Stomach (tissue), 9 donors: ENCODE measurements around the gene MLH3. TPM values are rescaled to one million over a fixed set of nuclear protein-coding genes. Genes with fewer than 3 reads are reported as not detected.
"Not testable (repeated sequence)": the region's sequence is repeated elsewhere in the genome, so short reads cannot be mapped to it uniquely, and the experiment has no call there.

Source experiments
- DNase-seq, 2 donors: peaks; one replicate each; pipeline versions ENCODE4 v3.0.0 to v3.0.0-alpha.2; 2013 to 2019
- H3K27ac ChIP-seq, 5 donors: fragments of 200-600 bp in 4 of 5; sonication (generic) in 4 of 5; one replicate each; pipeline ENCODE4 v1.5.1; 2013 to 2019; ENCODE audit warnings: mild to moderate bottlenecking in 1 of 5, moderate library complexity in 1 of 5
- H3K27me3 ChIP-seq, 3 donors: fragments of 200-600 bp; sonication (generic); one replicate each; pipeline ENCODE4 v1.5.1; 2017 to 2019; ENCODE audit warnings: mixed run types in 1 of 3
- H3K36me3 ChIP-seq, 4 donors: fragments of 200-600 bp; sonication (generic); 1 replicate in 3 of 4; 2 replicates in 1 of 4; pipeline ENCODE4 v1.5.1; 2016 to 2019
- H3K4me1 ChIP-seq, 4 donors: fragments of 200-600 bp; sonication (generic); one replicate each; pipeline ENCODE4 v1.5.1; 2016 to 2019
- H3K4me3 ChIP-seq, 4 donors: fragments of 200-600 bp; sonication (generic) in 3 of 4; one replicate each; pipeline ENCODE4 v1.5.1; 2016 to 2019; ENCODE audit warnings: mild to moderate bottlenecking in 1 of 4
- H3K9me3 ChIP-seq, 4 donors: fragments of 200-600 bp; sonication (generic); one replicate each; pipeline ENCODE4 v1.5.1; 2016 to 2019
- EP300 ChIP-seq: sonication (generic); formaldehyde crosslinking; IDR thresholded peaks from one replicate; pipeline ENCODE4 v1.6.1; 2017; ENCODE audit warnings: antibody characterized with exemption
- POLR2A ChIP-seq, 4 donors: fragments of 450-650 bp; IDR thresholded peaks; one replicate each; pipeline ENCODE4 v1.6.1; 2016; ENCODE audit warnings: antibody characterized with exemption in 4 of 4, control low read depth in 2 of 4, mild to moderate bottlenecking in 1 of 4, moderate library complexity in 1 of 4
- POLR2AphosphoS5 ChIP-seq, 3 donors: sonication (generic); formaldehyde crosslinking; IDR thresholded peaks; one replicate each; pipeline ENCODE4 v1.6.1; 2016; ENCODE audit warnings: antibody characterized with exemption in 3 of 3
- WGBS, 5 donors: extraction: QIAGEN DNeasy Blood & Tissue Kit in 3 of 5; methylation state at CpG; one replicate each; pipeline versions ENCODE4 v1.1.5 to v1.1.7; 2013 to 2018; 5-methylcytosine and 5-hydroxymethylcytosine counted together
- intact Hi-C: fragments of 100-400 bp; cut with DNase I; formaldehyde crosslinking; loops from one replicate; pipeline ENCODE4 v1.15.1; 2023; ENCODE audit warnings: low total_unique reads
- polyA plus RNA-seq, 3 donors: library from polyadenylated mRNA; stranded (reverse); fragments of 200-250 nt; gene quantifications; one replicate each; pipeline ENCODE4 v1.2.3, GENCODE V29; 2013
- total RNA-seq, 5 donors: library from RNA; depleted of rRNA; stranded (reverse); fragments of >200 nt; gene quantifications; one replicate each; pipeline versions ENCODE4 v1.1.0 to v1.2.3, GENCODE V29; 2014 to 2016
- TF ChIP-seq, protein P1 (sequence below), 7 experiments: fragments of 450-650 bp in 4 of 7; fragments of 200-600 bp in 3 of 7; sonication (generic) in 3 of 7; IDR thresholded peaks; one replicate each; pipeline ENCODE4 v1.5.1; 2016 to 2019; ENCODE audit warnings: antibody characterized with exemption in 7 of 7, control low read depth in 2 of 7, mild to moderate bottlenecking in 1 of 7
- donor health status: healthy with polysubstance abuse.
- donor health status: Bipolar disorder and iron deficiency.
- donor health status: healthy.

MLH3 gene
- total and polyA plus RNA-seq, 8 donors = 7.2 to 53.2 (median 18.4) TPM

DNA sequence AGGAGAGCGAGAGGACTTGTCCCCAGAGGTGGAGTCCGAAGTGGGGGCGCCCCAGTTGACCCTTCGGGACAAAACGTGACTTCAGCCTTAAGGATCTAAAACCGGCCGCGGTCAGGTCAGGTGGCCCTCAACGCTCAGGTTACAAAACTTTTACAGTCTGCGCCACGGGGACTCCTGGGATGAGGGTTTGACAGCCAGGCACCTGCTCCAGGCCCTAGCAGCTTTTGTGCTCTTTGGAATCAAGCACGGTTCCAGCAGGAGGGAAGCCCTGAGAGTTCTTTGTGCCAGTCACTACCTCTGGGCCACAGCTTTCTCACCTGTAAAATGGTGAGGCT lies 18.5 kb upstream of the MLH3 start:
- Histone ChIP-seq H3K27ac (peak overlapping the region; percentile 86 to 94 (median 91)), H3K4me1 (peaks cover 19 to 27% (median 24%) of the 10 kb centered on the region in 4 donors), H3K27me3 (no peaks in the 10 kb centered on the region), H3K9me3 (no peaks in the 10 kb centered on the region), H3K36me3 (no peaks in the 10 kb centered on the region), H3K4me3 (peak overlapping the region; percentile 49 to 60 (median 58))
- no peak for DNase-seq
- 16 to 25% (median 21%) methylated on average over 10 to 12 of the region's 12 CpGs for WGBS, 5 donors
- intact Hi-C loops = loop anchor here (10.0 kb wide), 1 partner anchor 115 kb away; the partner anchor contains the start of gene PGF
- TF ChIP-seq POLR2A (IDR thresholded peaks at IDR 0.05) = no peak
- TF ChIP-seq POLR2AphosphoS5 (IDR thresholded peaks at IDR 0.05) = no peak
- TF ChIP-seq, protein P1, sequence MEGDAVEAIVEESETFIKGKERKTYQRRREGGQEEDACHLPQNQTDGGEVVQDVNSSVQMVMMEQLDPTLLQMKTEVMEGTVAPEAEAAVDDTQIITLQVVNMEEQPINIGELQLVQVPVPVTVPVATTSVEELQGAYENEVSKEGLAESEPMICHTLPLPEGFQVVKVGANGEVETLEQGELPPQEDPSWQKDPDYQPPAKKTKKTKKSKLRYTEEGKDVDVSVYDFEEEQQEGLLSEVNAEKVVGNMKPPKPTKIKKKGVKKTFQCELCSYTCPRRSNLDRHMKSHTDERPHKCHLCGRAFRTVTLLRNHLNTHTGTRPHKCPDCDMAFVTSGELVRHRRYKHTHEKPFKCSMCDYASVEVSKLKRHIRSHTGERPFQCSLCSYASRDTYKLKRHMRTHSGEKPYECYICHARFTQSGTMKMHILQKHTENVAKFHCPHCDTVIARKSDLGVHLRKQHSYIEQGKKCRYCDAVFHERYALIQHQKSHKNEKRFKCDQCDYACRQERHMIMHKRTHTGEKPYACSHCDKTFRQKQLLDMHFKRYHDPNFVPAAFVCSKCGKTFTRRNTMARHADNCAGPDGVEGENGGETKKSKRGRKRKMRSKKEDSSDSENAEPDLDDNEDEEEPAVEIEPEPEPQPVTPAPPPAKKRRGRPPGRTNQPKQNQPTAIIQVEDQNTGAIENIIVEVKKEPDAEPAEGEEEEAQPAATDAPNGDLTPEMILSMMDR (IDR thresholded peaks at IDR 0.05) = no peak
- TF ChIP-seq EP300 = peak; percentile 10

GRCh38 chr14:75069121-75069810 lies 18.0 kb upstream of the MLH3 start, which contains the start of gene ZC2HC1C:
Gene ZC2HC1C (plus strand): TSS chr14:75069641. CDS start chr14:75070574, 933 bp downstream.
- Histone ChIP-seq H3K36me3 (no peaks in the 10 kb centered on the region), H3K27ac (peak within 1 kb of the TSS; percentile 86 to 94 (median 91)), H3K27me3 (no peaks in the 10 kb centered on the region), H3K4me3 (peak within 1 kb of the TSS; percentile 49 to 60 (median 58)), H3K9me3 (no peaks in the 10 kb centered on the region), H3K4me1 (peaks cover 21 to 32% (median 26%) of the 10 kb centered on the region in 4 donors)
- intact Hi-C loops = no loop called here
- WGBS, 5 donors = 1 to 2% (median 2%) methylated on average over 38 to 58 of the region's 58 CpGs
- TF ChIP-seq POLR2AphosphoS5 (IDR thresholded peaks at IDR 0.05) (peak in 2 of 3 donors; percentile 68 to 82), EP300 (no peak)
- peak; percentile 97 to 98 for DNase-seq

- TF ChIP-seq POLR2AphosphoS5 (IDR thresholded peaks at IDR 0.05) = no peak
- TF ChIP-seq, protein P1 (IDR thresholded peaks at IDR 0.05) = peak in 1 of 7 experiments; percentile 7
- peak overlapping the region; percentile 49 to 60 (median 58) for H3K4me3 ChIP-seq
- no peaks in the 10 kb centered on the region for H3K36me3 ChIP-seq
- peak in 1 of 2 donors; percentile 69 for DNase-seq
- H3K27me3 ChIP-seq = no peaks in the 10 kb centered on the region
- intact Hi-C loops = no loop called here
- WGBS, 5 donors = 12 to 18% (median 14%) methylated on average over 15 of the region's 15 CpGs
- no peaks in the 10 kb centered on the region for H3K9me3 ChIP-seq
- H3K27ac ChIP-seq = peak overlapping the region; percentile 86 to 94 (median 91)
- H3K4me1 ChIP-seq = peaks cover 22 to 35% (median 30%) of the 10 kb centered on the region in 4 donors
These were observed 17.2 kb upstream of the MLH3 start for GRCh38 chr14:75068294-75069120.

GRCh38 chr14:75067765-75068164 lies 16.5 kb upstream of the MLH3 start:
- peaks cover 22 to 42% (median 37%) of the 10 kb centered on the region in 4 donors for H3K4me1 ChIP-seq
- H3K36me3 ChIP-seq, H3K9me3 ChIP-seq, DNase-seq, intact Hi-C loops, H3K27me3 ChIP-seq: not testable (repeated sequence)
- WGBS, 5 donors = 71 to 89% (median 88%) methylated on average over 3 to 4 of the region's 4 CpGs
- peak overlapping the region in 4 of 5 donors; percentile 91 to 94 (median 92) for H3K27ac ChIP-seq
- peak overlapping the region in 1 of 4 donors; percentile 60 for H3K4me3 ChIP-seq

GRCh38 chr14:75067212-75067611 lies 15.9 kb upstream of the MLH3 start:
- Histone ChIP-seq H3K36me3 (no peaks in the 10 kb centered on the region), H3K4me1 (peaks cover 22 to 46% (median 39%) of the 10 kb centered on the region in 4 donors), H3K9me3 (no peaks in the 10 kb centered on the region), H3K27ac (no peak overlapping the region), H3K4me3 (no peak overlapping the region), H3K27me3 (no peaks in the 10 kb centered on the region)
- intact Hi-C loops = no loop called here
- TF ChIP-seq EP300 (no peak), POLR2AphosphoS5 (IDR thresholded peaks at IDR 0.05) (no peak), POLR2A (IDR thresholded peaks at IDR 0.05) (no peak)
- TF ChIP-seq, protein P1 (IDR thresholded peaks at IDR 0.05) = no peak
- no peak for DNase-seq
- 94 to 98% (median 96%) methylated on average over 1 of the region's 1 CpG for WGBS, 5 donors
